ENCODE data around the gene TCERG1L.

DNA sequence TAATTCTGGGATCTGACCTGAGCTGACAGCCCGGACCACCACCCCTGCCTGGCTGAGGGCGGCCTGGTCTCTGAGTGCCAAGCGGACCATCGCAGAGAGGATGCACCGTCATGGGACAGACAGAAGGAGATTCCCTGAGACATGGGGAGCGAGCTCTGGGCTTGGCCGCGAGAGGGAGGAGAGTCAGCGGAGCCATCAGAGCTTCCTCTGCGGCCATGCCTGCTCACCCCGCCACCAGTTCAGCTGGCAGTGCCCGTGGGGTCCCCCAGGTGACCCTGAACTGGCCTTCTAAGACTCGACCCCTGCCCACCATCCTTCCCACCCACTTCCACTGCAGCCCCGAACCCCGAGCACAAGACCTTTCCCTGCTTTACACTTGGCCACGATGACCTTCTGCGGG is 152.8 kb downstream of the TCERG1L start:
- TF ChIP-seq POLR2A (IDR thresholded peaks at IDR 0.05; ENCODE audit: low read depth, low read length) (no peak), TAF1 (IDR thresholded peaks at IDR 0.05; ENCODE audit: borderline replicate concordance, low read depth, low read length) (no peak), POLR2AphosphoS5 (IDR thresholded peaks at IDR 0.05; ENCODE audit: low read depth, low read length) (no peak)
